ENCODE measurements around the gene HSD3B7.

DNA sequence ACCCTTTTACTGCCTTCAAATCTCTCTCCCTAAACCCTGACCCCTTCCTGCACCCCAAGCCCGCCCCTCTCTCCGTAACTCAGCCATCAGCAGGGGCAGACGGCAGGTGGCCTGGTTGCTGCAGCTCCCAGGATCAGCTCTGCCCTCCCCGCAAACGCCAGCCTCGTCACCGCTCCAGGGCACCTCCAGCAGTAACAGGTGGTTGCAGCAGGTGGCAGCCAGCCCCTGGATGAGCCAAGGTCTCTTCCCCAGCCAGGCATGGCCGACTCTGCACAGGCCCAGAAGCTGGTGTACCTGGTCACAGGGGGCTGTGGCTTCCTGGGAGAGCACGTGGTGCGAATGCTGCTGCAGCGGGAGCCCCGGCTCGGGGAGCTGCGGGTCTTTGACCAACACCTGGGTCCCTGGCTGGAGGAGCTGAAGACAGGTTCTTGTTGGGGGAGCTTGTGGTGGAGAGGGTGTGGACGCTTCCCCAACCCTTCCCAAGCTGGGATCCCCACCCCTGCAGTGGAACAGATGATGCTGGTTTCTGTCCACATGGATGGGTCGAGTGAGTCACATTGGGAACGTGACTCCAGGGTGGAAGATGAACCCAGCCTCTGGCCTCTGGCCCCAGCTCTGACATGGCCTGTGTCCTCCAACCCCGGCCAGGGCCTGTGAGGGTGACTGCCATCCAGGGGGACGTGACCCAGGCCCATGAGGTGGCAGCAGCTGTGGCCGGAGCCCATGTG is 558 bp downstream of the HSD3B7 start:
- TF ChIP-seq, protein P1, sequence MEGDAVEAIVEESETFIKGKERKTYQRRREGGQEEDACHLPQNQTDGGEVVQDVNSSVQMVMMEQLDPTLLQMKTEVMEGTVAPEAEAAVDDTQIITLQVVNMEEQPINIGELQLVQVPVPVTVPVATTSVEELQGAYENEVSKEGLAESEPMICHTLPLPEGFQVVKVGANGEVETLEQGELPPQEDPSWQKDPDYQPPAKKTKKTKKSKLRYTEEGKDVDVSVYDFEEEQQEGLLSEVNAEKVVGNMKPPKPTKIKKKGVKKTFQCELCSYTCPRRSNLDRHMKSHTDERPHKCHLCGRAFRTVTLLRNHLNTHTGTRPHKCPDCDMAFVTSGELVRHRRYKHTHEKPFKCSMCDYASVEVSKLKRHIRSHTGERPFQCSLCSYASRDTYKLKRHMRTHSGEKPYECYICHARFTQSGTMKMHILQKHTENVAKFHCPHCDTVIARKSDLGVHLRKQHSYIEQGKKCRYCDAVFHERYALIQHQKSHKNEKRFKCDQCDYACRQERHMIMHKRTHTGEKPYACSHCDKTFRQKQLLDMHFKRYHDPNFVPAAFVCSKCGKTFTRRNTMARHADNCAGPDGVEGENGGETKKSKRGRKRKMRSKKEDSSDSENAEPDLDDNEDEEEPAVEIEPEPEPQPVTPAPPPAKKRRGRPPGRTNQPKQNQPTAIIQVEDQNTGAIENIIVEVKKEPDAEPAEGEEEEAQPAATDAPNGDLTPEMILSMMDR (IDR thresholded peaks at IDR 0.05): no peak
- TF ChIP-seq POLR2A (IDR thresholded peaks at IDR 0.05): no peak
- TF ChIP-seq EP300 (IDR thresholded peaks at IDR 0.05): no peak
- TF ChIP-seq POLR2AphosphoS5 (IDR thresholded peaks at IDR 0.05): no peak

Data from gastroesophageal sphincter (tissue), 3 donors.